ENCODE data around the gene ZNF726. TPM values are rescaled to one million over a fixed set of nuclear protein-coding genes. Genes with fewer than 3 reads are reported as not detected.

ZNF726 gene
- total RNA-seq, 2 donors from 2014 or later: 0.27 to 0.63 TPM

GRCh38 chr19:23904406-23904805 lies 10.3 kb upstream of the ZNF726 start:
- Histone ChIP-seq H3K4me3 (no peak overlapping the region), H3K4me1 (ENCODE audit: control insufficient read depth in 1 of 2, low read depth in 2 of 2) (no peaks in the 10 kb centered on the region), H3K27me3 (replicated peaks; ENCODE audit: insufficient read depth) (no peaks in the 10 kb centered on the region), H3K36me3 (no peaks in the 10 kb centered on the region), H3K27ac (no peak overlapping the region), H3K9me3 (peaks cover 11% of the 10 kb centered on the region)
- ATAC-seq (ENCODE audit: insufficient number of reproducible peaks, low FRiP score, low read depth): no peak
- DNase-seq (ENCODE audit: low spot score): no peak
- no peak for TF ChIP-seq CTCF (IDR thresholded peaks at IDR 0.05)

GRCh38 chr19:23905771-23906170 lies 8.9 kb upstream of the ZNF726 start:
- H3K9me3 ChIP-seq: peaks cover 11% of the 10 kb centered on the region
- no peak overlapping the region for H3K4me3 ChIP-seq
- H3K27me3 ChIP-seq (replicated peaks; ENCODE audit: insufficient read depth): no peaks in the 10 kb centered on the region
- ATAC-seq (ENCODE audit: insufficient number of reproducible peaks, low FRiP score, low read depth): no peak
- no peaks in the 10 kb centered on the region for H3K4me1 ChIP-seq (ENCODE audit: control insufficient read depth in 1 of 2, low read depth in 2 of 2)
- no peak for TF ChIP-seq CTCF (IDR thresholded peaks at IDR 0.05)
- no peak overlapping the region for H3K27ac ChIP-seq
- no peaks in the 10 kb centered on the region for H3K36me3 ChIP-seq
- no peak for DNase-seq (ENCODE audit: low spot score)

- no peak overlapping the region for H3K27ac ChIP-seq
- no peaks in the 10 kb centered on the region for H3K36me3 ChIP-seq
- no peak overlapping the region for H3K4me3 ChIP-seq
- no peaks in the 10 kb centered on the region for H3K4me1 ChIP-seq (ENCODE audit: control insufficient read depth in 1 of 2, low read depth in 2 of 2)
- DNase-seq (ENCODE audit: low spot score) (no peak), ATAC-seq (ENCODE audit: insufficient number of reproducible peaks, low FRiP score, low read depth) (no peak)
- no peaks in the 10 kb centered on the region for H3K27me3 ChIP-seq (replicated peaks; ENCODE audit: insufficient read depth)
- peaks cover 11% of the 10 kb centered on the region for H3K9me3 ChIP-seq
- no peak for TF ChIP-seq CTCF (IDR thresholded peaks at IDR 0.05)
Measured at GRCh38 chr19:23906835-23907234, 7.9 kb upstream of the ZNF726 start.

GRCh38 chr19:23908165-23908564 lies 6.5 kb upstream of the ZNF726 start:
- DNase-seq (ENCODE audit: low spot score): no peak
- H3K9me3 ChIP-seq: peaks cover 11% of the 10 kb centered on the region
- ATAC-seq (ENCODE audit: insufficient number of reproducible peaks, low FRiP score, low read depth): no peak
- no peak for TF ChIP-seq CTCF (IDR thresholded peaks at IDR 0.05)
- H3K4me3 ChIP-seq: no peak overlapping the region
- no peaks in the 10 kb centered on the region for H3K4me1 ChIP-seq (ENCODE audit: control insufficient read depth in 1 of 2, low read depth in 2 of 2)
- no peak overlapping the region for H3K27ac ChIP-seq
- H3K27me3 ChIP-seq (replicated peaks; ENCODE audit: insufficient read depth): no peaks in the 10 kb centered on the region
- no peaks in the 10 kb centered on the region for H3K36me3 ChIP-seq

- no peak for ATAC-seq (ENCODE audit: insufficient number of reproducible peaks, low FRiP score, low read depth)
- Histone ChIP-seq H3K4me1 (ENCODE audit: control insufficient read depth in 1 of 2, low read depth in 2 of 2) (no peaks in the 10 kb centered on the region), H3K27me3 (replicated peaks; ENCODE audit: insufficient read depth) (no peaks in the 10 kb centered on the region), H3K4me3 (no peak overlapping the region), H3K27ac (no peak overlapping the region), H3K9me3 (peaks cover 9% of the 10 kb centered on the region), H3K36me3 (no peaks in the 10 kb centered on the region)
- no peak for TF ChIP-seq CTCF (IDR thresholded peaks at IDR 0.05)
- DNase-seq (ENCODE audit: low spot score): no peak
Measured at GRCh38 chr19:23909222-23909621, 5.5 kb upstream of the ZNF726 start.
